Measurements from ENCODE around the gene SLC6A17. TPM values are rescaled to one million over a fixed set of nuclear protein-coding genes. Genes with fewer than 3 reads are reported as not detected.

SLC6A17 gene
- total and polyA plus RNA-seq, 9 of the 15 experiments (the other 6 are each of a cell fraction or from before 2014, with no cell fraction given): not detected

DNA sequence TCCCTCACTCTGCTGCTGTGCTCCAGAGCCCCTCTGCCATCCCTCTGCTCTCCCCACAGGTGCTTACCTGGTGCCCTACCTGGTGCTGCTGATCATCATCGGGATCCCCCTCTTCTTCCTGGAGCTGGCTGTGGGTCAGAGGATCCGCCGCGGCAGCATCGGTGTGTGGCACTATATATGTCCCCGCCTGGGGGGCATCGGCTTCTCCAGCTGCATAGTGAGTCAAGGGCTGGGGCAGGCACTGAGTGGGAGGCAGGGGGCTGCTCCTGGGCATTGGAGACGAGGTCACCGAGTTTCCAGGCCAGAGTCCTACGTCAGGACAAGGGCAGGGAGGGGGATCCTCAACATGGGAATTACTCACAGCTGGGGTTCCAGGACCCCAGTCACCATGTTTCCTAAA lies 21.7 kb downstream of the SLC6A17 start (continued):
- TF ChIP-seq PRDM10 (IDR thresholded peaks at IDR 0.05; ENCODE audit: partially characterized antibody) (no peak), MYC (IDR thresholded peaks at IDR 0.05; ENCODE audit: low read depth, low read length) (no peak), MYC (CRISPR knock-in tag; IDR thresholded peaks at IDR 0.05; ENCODE audit: borderline replicate concordance, low read depth) (no peak), JUNB (CRISPR knock-in tag; conservative IDR thresholded peaks at IDR 0.05) (no peak), ZNF436 (CRISPR knock-in tag; IDR thresholded peaks at IDR 0.05) (no peak)
- TF ChIP-seq, protein P1, sequence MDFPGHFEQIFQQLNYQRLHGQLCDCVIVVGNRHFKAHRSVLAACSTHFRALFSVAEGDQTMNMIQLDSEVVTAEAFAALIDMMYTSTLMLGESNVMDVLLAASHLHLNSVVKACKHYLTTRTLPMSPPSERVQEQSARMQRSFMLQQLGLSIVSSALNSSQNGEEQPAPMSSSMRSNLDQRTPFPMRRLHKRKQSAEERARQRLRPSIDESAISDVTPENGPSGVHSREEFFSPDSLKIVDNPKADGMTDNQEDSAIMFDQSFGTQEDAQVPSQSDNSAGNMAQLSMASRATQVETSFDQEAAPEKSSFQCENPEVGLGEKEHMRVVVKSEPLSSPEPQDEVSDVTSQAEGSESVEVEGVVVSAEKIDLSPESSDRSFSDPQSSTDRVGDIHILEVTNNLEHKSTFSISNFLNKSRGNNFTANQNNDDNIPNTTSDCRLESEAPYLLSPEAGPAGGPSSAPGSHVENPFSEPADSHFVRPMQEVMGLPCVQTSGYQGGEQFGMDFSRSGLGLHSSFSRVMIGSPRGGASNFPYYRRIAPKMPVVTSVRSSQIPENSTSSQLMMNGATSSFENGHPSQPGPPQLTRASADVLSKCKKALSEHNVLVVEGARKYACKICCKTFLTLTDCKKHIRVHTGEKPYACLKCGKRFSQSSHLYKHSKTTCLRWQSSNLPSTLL (IDR thresholded peaks at IDR 0.05): no peak

Measured in K562 (cell line).